BLaER1 (cell line): ENCODE results near the gene ITGA5.
A peak's percentile ranks its signal among the peaks of the same experiment; 100 is the strongest.

Experiments
- H3K27ac ChIP-seq: shearing (Covaris generic); formaldehyde crosslinking; 2 replicates; pipeline ENCODE4 v1.8.1; 2022
- H3K27me3 ChIP-seq: shearing (Covaris generic); formaldehyde crosslinking; 2 replicates; pipeline ENCODE4 v1.8.1; 2022
- H3K36me3 ChIP-seq: shearing (Covaris generic); formaldehyde crosslinking; 2 replicates; pipeline ENCODE4 v1.8.1; 2022
- H3K4me1 ChIP-seq: shearing (Covaris generic); formaldehyde crosslinking; 2 replicates; pipeline ENCODE4 v1.8.1; 2022
- H3K4me2 ChIP-seq: shearing (Covaris generic); formaldehyde crosslinking; 2 replicates; pipeline ENCODE4 v1.8.1; 2022
- H3K4me3 ChIP-seq: shearing (Covaris generic); formaldehyde crosslinking; 2 replicates; pipeline ENCODE4 v1.8.1; 2022
- H3K9ac ChIP-seq: shearing (Covaris generic); formaldehyde crosslinking; 2 replicates; pipeline ENCODE4 v1.8.1; 2022
- H3K9me3 ChIP-seq: shearing (Covaris generic); formaldehyde crosslinking; 2 replicates; pipeline ENCODE4 v1.8.1; 2022
- H4K20me1 ChIP-seq: shearing (Covaris generic); formaldehyde crosslinking; 2 replicates; pipeline ENCODE4 v1.8.1; 2022
- Cebpa-rat ChIP-seq: shearing (Covaris generic); IDR thresholded peaks from 2 replicates; pipeline ENCODE4 v1.8.1; 2022

The ITGA5 gene

GRCh38 chr12:54374562-54375258 is 44.4 kb downstream of the ITGA5 start:
- no peak for TF ChIP-seq Cebpa-rat
- Histone ChIP-seq H3K4me1 (peaks cover 82% of the 10 kb centered on the region), H3K27ac (peak overlapping the region; percentile 8), H3K4me3 (no peak overlapping the region), H3K9me3 (no peaks in the 10 kb centered on the region), H3K9ac (peak overlapping the region; percentile 60; the same call in 1 of the 2 replicates), H4K20me1 (peaks cover 48% of the 10 kb centered on the region), H3K36me3 (peaks cover 50% of the 10 kb centered on the region), H3K4me2 (peak overlapping the region; percentile 87), H3K27me3 (peaks cover 11% of the 10 kb centered on the region; the same call in 1 of the 2 replicates)

GRCh38 chr12:54373649-54374561 is 45.2 kb downstream of the ITGA5 start:
- peak overlapping the region; percentile 8; the same call in 1 of the 2 replicates for H3K27ac ChIP-seq

GRCh38 chr12:54372113-54372806 is 46.8 kb downstream of the ITGA5 start:
- TF ChIP-seq Cebpa-rat: no peak
- peak overlapping the region; percentile 87 for H3K4me2 ChIP-seq
- peaks cover 40% of the 10 kb centered on the region; the same call in 1 of the 2 replicates for H3K36me3 ChIP-seq
- no peak overlapping the region; the same call in 1 of the 2 replicates for H3K4me3 ChIP-seq
- H4K20me1 ChIP-seq: peaks cover 27% of the 10 kb centered on the region
- peaks cover 88% of the 10 kb centered on the region for H3K4me1 ChIP-seq
- no peaks in the 10 kb centered on the region for H3K9me3 ChIP-seq
- peak overlapping the region; percentile 59; the same call in 1 of the 2 replicates for H3K27ac ChIP-seq
- H3K9ac ChIP-seq: peak overlapping the region; percentile 41; the same call in 1 of the 2 replicates
- H3K27me3 ChIP-seq: no peaks in the 10 kb centered on the region

More at GRCh38 chr12:54373649-54374561, 45.2 kb downstream of the ITGA5 start:
- no peak for TF ChIP-seq Cebpa-rat
- Histone ChIP-seq H3K9me3 (no peaks in the 10 kb centered on the region), H3K4me2 (peak overlapping the region; percentile 87), H3K9ac (no peak overlapping the region), H4K20me1 (peaks cover 42% of the 10 kb centered on the region), H3K27me3 (peaks cover 6% of the 10 kb centered on the region; the same call in 1 of the 2 replicates), H3K36me3 (peaks cover 50% of the 10 kb centered on the region), H3K4me3 (no peak overlapping the region), H3K4me1 (peaks cover 83% of the 10 kb centered on the region)

- peaks cover 26% of the 10 kb centered on the region for H4K20me1 ChIP-seq
- H3K27ac ChIP-seq: peak overlapping the region; percentile 59; the same call in 1 of the 2 replicates
- H3K9me3 ChIP-seq: no peaks in the 10 kb centered on the region
- no peak overlapping the region; the same call in 1 of the 2 replicates for H3K4me3 ChIP-seq
- peaks cover 33% of the 10 kb centered on the region; the same call in 1 of the 2 replicates for H3K36me3 ChIP-seq
- peak overlapping the region; percentile 41; the same call in 1 of the 2 replicates for H3K9ac ChIP-seq
- H3K4me2 ChIP-seq: peak overlapping the region; percentile 87
- no peak for TF ChIP-seq Cebpa-rat
- no peaks in the 10 kb centered on the region for H3K27me3 ChIP-seq
- peaks cover 81% of the 10 kb centered on the region for H3K4me1 ChIP-seq
These were observed 47.5 kb downstream of the ITGA5 start for GRCh38 chr12:54371328-54372112.

GRCh38 chr12:54370171-54370730 is 48.8 kb downstream of the ITGA5 start:
- TF ChIP-seq Cebpa-rat: no peak
- H4K20me1 ChIP-seq: peaks cover 16% of the 10 kb centered on the region
- peaks cover 69% of the 10 kb centered on the region for H3K4me1 ChIP-seq
- H3K27me3 ChIP-seq: no peaks in the 10 kb centered on the region
- no peak overlapping the region for H3K27ac ChIP-seq
- H3K9me3 ChIP-seq: no peaks in the 10 kb centered on the region
- no peak overlapping the region for H3K9ac ChIP-seq
- peaks cover 27% of the 10 kb centered on the region; the same call in 1 of the 2 replicates for H3K36me3 ChIP-seq
- H3K4me3 ChIP-seq: no peak overlapping the region
- H3K4me2 ChIP-seq: 0 out of 2 replicates have a peak overlapping the region, but pooled peaks have one; percentile 87

GRCh38 chr12:54369597-54370131 is 49.4 kb downstream of the ITGA5 start:
- peak overlapping the region; percentile 57; the same call in 1 of the 2 replicates for H3K27ac ChIP-seq
- peaks cover 66% of the 10 kb centered on the region for H3K4me1 ChIP-seq
- TF ChIP-seq Cebpa-rat: no peak
- H3K9ac ChIP-seq: peak overlapping the region; percentile 72; the same call in 1 of the 2 replicates
- no peak overlapping the region for H3K4me3 ChIP-seq
- no peaks in the 10 kb centered on the region for H3K9me3 ChIP-seq
- H3K4me2 ChIP-seq: peak overlapping the region; percentile 87
- H4K20me1 ChIP-seq: peaks cover 10% of the 10 kb centered on the region; the same call in 1 of the 2 replicates
- no peaks in the 10 kb centered on the region for H3K27me3 ChIP-seq
- peaks cover 27% of the 10 kb centered on the region; the same call in 1 of the 2 replicates for H3K36me3 ChIP-seq

GRCh38 chr12:54368709-54369596 is 50.1 kb downstream of the ITGA5 start:
- Histone ChIP-seq H3K4me2 (peak overlapping the region; percentile 87), H3K9me3 (no peaks in the 10 kb centered on the region), H3K9ac (peak overlapping the region; percentile 72), H4K20me1 (peaks cover 3% of the 10 kb centered on the region; the same call in 1 of the 2 replicates), H3K4me3 (no peak overlapping the region), H3K27me3 (no peaks in the 10 kb centered on the region), H3K27ac (peak overlapping the region; percentile 69), H3K4me1 (peaks cover 66% of the 10 kb centered on the region), H3K36me3 (peaks cover 27% of the 10 kb centered on the region; the same call in 1 of the 2 replicates)
- no peak for TF ChIP-seq Cebpa-rat
